HepG2 (cell line): ENCODE results near the gene COX6A2. TPM values are rescaled to one million over a fixed set of nuclear protein-coding genes. Genes with fewer than 3 reads are reported as not detected.
A peak's percentile ranks its signal among the peaks of the same experiment; 100 is the strongest.

Experiments used
- HES4 ChIP-seq: sonication (generic); formaldehyde crosslinking; IDR thresholded peaks from 2 replicates; pipeline ENCODE4 v1.9.0; 2021; ENCODE audit warnings: mild to moderate bottlenecking, missing genetic modification reagents, borderline replicate concordance
- HNRNPLL ChIP-seq: fragments of 200-400 bp; formaldehyde crosslinking; IDR thresholded peaks from 2 replicates; pipeline ENCODE4 v1.6.1; 2017; ENCODE audit warnings: mild to moderate bottlenecking, low read depth, low read length; ENCODE audit not compliant: poor library complexity, severe bottlenecking
- PHF8 ChIP-seq: sonication (generic); formaldehyde crosslinking; IDR thresholded peaks from 2 replicates; pipeline ENCODE4 v1.5.0; 2020; ENCODE audit warnings: missing genetic modification reagents
- SKI ChIP-seq: fragments of 450-650 bp; IDR thresholded peaks from one replicate; pipeline ENCODE4 v1.6.1; 2018; ENCODE audit warnings: mild to moderate bottlenecking; ENCODE audit not compliant: partially characterized antibody
- ZNF292 ChIP-seq: sonication (generic); formaldehyde crosslinking; IDR thresholded peaks from 2 replicates; pipeline ENCODE4 v1.8.1; 2022; ENCODE audit warnings: mild to moderate bottlenecking, low read depth, missing genetic modification reagents, borderline replicate concordance
- polyA plus RNA-seq, 8 experiments: library from polyadenylated mRNA; depleted of rRNA in 3 of 8; stranded (reverse) in 7 of 8; unstranded in 1 of 8; fragments of >200 nt; fragmentation: Illumina TruSeq in 4 of 8; extraction: Trizol in 4 of 8; gene quantifications; 2 replicates each; pipeline versions ENCODE4 v1.2.1 to v1.2.3, GENCODE V29; 2011 to 2016; ENCODE audit warnings: low read depth in 4 of 8, missing spikeins in 1 of 8, mixed read lengths in 1 of 8; ENCODE audit not compliant: insufficient read depth in 1 of 8
- total RNA-seq, 5 experiments: library from RNA; depleted of rRNA; stranded (reverse); fragments of >200 nt; fragmentation: Illumina TruSeq; extraction: Trizol; gene quantifications; 2 replicates each; pipeline ENCODE4 v1.2.3, GENCODE V29; 2016; ENCODE audit warnings: low read depth in 1 of 5
- TF ChIP-seq, protein P1 (sequence below): sonication (generic); formaldehyde crosslinking; IDR thresholded peaks from 2 replicates; pipeline ENCODE4 v1.4.0; 2020; ENCODE audit warnings: missing genetic modification reagents
- TF ChIP-seq, protein P2 (sequence below): sonication (generic); formaldehyde crosslinking; IDR thresholded peaks from 2 replicates; pipeline ENCODE4 v1.4.0; 2020; ENCODE audit warnings: mild to moderate bottlenecking, missing genetic modification reagents
- TF ChIP-seq, protein P3 (sequence below): IDR thresholded peaks from 2 replicates; pipeline ENCODE4 v1.6.1; 2016
- TF ChIP-seq, protein P4 (sequence below): sonication (generic); formaldehyde crosslinking; conservative IDR thresholded peaks from 2 replicates; pipeline ENCODE4 v1.5.0; 2020; ENCODE audit warnings: missing genetic modification reagents
- TF ChIP-seq, protein P5 (sequence below): sonication (generic); formaldehyde crosslinking; IDR thresholded peaks from 2 replicates; pipeline ENCODE4 v1.5.0; 2020; ENCODE audit warnings: missing genetic modification reagents
- TF ChIP-seq, protein P6 (sequence below): sonication (generic); formaldehyde crosslinking; IDR thresholded peaks from 2 replicates; pipeline ENCODE4 v1.4.0; 2020; ENCODE audit warnings: mild to moderate bottlenecking, missing genetic modification reagents

Gene COX6A2
- total and polyA plus RNA-seq, 2 of the 13 experiments (the other 11 are each of a cell fraction or from before 2014, with no cell fraction given) = not detected

DNA sequence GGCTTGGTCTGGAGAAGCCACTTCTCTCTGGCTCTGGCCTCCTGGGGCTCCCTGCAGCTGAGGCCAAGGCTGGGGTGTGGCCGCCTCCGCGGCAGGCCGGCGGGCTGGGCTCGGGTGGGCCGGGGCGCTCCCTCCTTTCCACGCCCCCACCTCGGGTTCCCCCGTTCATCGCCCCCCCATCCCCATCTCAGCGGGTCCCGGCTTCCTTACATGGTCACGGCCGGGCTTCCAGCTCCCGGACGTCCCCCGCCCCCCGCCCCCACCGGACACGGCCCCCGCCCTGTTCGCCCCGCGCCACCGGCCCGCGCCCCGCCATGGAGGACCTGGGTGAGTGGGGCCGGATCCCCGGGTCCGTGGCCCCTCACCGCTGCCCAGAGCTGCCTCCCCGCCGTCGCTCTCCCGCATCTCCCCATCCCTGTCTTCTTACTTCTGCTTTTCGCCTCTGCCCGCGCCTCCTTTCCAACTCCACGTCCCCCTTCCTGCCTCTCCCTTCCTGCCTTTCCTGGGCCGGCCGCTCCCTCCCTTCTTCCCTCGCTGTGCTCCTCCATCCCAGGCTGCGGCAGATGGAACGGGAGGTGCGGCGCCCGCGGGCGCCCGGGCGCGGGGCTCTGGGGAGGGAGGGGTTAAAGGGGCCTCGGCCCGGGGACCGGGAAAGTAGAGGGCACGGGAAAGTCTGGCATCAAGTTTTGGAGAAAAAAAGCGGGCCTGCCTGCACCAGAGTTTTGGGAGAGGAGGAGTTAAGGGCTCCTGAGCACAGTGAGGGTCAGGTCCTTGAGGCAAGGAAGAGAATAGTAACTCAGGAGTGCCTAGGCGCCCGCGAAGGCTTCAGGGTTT, 43.9 kb upstream of the COX6A2 start, which contains the start of gene TGFB1I1 (continued):
- TF ChIP-seq, protein P1, sequence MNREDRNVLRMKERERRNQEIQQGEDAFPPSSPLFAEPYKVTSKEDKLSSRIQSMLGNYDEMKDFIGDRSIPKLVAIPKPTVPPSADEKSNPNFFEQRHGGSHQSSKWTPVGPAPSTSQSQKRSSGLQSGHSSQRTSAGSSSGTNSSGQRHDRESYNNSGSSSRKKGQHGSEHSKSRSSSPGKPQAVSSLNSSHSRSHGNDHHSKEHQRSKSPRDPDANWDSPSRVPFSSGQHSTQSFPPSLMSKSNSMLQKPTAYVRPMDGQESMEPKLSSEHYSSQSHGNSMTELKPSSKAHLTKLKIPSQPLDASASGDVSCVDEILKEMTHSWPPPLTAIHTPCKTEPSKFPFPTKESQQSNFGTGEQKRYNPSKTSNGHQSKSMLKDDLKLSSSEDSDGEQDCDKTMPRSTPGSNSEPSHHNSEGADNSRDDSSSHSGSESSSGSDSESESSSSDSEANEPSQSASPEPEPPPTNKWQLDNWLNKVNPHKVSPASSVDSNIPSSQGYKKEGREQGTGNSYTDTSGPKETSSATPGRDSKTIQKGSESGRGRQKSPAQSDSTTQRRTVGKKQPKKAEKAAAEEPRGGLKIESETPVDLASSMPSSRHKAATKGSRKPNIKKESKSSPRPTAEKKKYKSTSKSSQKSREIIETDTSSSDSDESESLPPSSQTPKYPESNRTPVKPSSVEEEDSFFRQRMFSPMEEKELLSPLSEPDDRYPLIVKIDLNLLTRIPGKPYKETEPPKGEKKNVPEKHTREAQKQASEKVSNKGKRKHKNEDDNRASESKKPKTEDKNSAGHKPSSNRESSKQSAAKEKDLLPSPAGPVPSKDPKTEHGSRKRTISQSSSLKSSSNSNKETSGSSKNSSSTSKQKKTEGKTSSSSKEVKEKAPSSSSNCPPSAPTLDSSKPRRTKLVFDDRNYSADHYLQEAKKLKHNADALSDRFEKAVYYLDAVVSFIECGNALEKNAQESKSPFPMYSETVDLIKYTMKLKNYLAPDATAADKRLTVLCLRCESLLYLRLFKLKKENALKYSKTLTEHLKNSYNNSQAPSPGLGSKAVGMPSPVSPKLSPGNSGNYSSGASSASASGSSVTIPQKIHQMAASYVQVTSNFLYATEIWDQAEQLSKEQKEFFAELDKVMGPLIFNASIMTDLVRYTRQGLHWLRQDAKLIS (CRISPR knock-in tag) = no peak
- 0 out of 2 replicates have a peak, but pooled peaks have one; percentile 38 for TF ChIP-seq HES4 (CRISPR knock-in tag)
- peak; percentile 14 for TF ChIP-seq HNRNPLL
- TF ChIP-seq, protein P2, sequence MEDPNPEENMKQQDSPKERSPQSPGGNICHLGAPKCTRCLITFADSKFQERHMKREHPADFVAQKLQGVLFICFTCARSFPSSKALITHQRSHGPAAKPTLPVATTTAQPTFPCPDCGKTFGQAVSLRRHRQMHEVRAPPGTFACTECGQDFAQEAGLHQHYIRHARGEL (CRISPR knock-in tag) = no peak
- 0 out of 2 replicates have a peak, but pooled peaks have one; percentile 32 for TF ChIP-seq PHF8 (CRISPR knock-in tag)
- no peak for TF ChIP-seq SKI
- TF ChIP-seq, protein P3, sequence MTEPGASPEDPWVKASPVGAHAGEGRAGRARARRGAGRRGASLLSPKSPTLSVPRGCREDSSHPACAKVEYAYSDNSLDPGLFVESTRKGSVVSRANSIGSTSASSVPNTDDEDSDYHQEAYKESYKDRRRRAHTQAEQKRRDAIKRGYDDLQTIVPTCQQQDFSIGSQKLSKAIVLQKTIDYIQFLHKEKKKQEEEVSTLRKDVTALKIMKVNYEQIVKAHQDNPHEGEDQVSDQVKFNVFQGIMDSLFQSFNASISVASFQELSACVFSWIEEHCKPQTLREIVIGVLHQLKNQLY (CRISPR knock-in tag) = no peak
- no peak for TF ChIP-seq ZNF292 (CRISPR knock-in tag)
- TF ChIP-seq, protein P4, sequence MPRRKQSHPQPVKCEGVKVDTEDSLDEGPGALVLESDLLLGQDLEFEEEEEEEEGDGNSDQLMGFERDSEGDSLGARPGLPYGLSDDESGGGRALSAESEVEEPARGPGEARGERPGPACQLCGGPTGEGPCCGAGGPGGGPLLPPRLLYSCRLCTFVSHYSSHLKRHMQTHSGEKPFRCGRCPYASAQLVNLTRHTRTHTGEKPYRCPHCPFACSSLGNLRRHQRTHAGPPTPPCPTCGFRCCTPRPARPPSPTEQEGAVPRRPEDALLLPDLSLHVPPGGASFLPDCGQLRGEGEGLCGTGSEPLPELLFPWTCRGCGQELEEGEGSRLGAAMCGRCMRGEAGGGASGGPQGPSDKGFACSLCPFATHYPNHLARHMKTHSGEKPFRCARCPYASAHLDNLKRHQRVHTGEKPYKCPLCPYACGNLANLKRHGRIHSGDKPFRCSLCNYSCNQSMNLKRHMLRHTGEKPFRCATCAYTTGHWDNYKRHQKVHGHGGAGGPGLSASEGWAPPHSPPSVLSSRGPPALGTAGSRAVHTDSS (CRISPR knock-in tag) = no peak
- TF ChIP-seq, protein P5, sequence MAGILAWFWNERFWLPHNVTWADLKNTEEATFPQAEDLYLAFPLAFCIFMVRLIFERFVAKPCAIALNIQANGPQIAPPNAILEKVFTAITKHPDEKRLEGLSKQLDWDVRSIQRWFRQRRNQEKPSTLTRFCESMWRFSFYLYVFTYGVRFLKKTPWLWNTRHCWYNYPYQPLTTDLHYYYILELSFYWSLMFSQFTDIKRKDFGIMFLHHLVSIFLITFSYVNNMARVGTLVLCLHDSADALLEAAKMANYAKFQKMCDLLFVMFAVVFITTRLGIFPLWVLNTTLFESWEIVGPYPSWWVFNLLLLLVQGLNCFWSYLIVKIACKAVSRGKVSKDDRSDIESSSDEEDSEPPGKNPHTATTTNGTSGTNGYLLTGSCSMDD (CRISPR knock-in tag) = no peak
- TF ChIP-seq, protein P6, sequence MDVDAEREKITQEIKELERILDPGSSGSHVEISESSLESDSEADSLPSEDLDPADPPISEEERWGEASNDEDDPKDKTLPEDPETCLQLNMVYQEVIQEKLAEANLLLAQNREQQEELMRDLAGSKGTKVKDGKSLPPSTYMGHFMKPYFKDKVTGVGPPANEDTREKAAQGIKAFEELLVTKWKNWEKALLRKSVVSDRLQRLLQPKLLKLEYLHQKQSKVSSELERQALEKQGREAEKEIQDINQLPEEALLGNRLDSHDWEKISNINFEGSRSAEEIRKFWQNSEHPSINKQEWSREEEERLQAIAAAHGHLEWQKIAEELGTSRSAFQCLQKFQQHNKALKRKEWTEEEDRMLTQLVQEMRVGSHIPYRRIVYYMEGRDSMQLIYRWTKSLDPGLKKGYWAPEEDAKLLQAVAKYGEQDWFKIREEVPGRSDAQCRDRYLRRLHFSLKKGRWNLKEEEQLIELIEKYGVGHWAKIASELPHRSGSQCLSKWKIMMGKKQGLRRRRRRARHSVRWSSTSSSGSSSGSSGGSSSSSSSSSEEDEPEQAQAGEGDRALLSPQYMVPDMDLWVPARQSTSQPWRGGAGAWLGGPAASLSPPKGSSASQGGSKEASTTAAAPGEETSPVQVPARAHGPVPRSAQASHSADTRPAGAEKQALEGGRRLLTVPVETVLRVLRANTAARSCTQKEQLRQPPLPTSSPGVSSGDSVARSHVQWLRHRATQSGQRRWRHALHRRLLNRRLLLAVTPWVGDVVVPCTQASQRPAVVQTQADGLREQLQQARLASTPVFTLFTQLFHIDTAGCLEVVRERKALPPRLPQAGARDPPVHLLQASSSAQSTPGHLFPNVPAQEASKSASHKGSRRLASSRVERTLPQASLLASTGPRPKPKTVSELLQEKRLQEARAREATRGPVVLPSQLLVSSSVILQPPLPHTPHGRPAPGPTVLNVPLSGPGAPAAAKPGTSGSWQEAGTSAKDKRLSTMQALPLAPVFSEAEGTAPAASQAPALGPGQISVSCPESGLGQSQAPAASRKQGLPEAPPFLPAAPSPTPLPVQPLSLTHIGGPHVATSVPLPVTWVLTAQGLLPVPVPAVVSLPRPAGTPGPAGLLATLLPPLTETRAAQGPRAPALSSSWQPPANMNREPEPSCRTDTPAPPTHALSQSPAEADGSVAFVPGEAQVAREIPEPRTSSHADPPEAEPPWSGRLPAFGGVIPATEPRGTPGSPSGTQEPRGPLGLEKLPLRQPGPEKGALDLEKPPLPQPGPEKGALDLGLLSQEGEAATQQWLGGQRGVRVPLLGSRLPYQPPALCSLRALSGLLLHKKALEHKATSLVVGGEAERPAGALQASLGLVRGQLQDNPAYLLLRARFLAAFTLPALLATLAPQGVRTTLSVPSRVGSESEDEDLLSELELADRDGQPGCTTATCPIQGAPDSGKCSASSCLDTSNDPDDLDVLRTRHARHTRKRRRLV (CRISPR knock-in tag) = no peak
